PFSK-1 (cell line): Measurements from ENCODE around the gene GLB1L.

ENCODE experiments used
- FOXP2 ChIP-seq: optimal IDR thresholded peaks from 2 replicates; pipeline ENCODE3; 2011; ENCODE audit warnings: borderline replicate concordance, control low read depth, inconsistent platforms; ENCODE audit not compliant: insufficient read depth; ENCODE audit errors: extremely low read length, extremely low read depth
- POLR2AphosphoS5 ChIP-seq: IDR thresholded peaks from 2 replicates; pipeline ENCODE4 v1.6.1; 2012; ENCODE audit warnings: low read depth, mild to moderate bottlenecking, control low read depth, low read length, moderate library complexity
- SIN3A ChIP-seq: IDR thresholded peaks from 2 replicates; pipeline ENCODE4 v1.6.1; 2012; ENCODE audit warnings: mild to moderate bottlenecking, low read length, moderate library complexity, borderline replicate concordance; ENCODE audit not compliant: insufficient read depth
- TAF1 ChIP-seq: IDR thresholded peaks from 2 replicates; pipeline ENCODE4 v1.6.1; 2012; ENCODE audit warnings: low read length, control low read depth, borderline replicate concordance; ENCODE audit not compliant: insufficient read depth
- TF ChIP-seq, protein P1 (sequence below), 2 experiments: IDR thresholded peaks; 2 replicates each; pipeline versions ENCODE4 v1.6.1 to v1.8.0; 2011 to 2012; ENCODE audit warnings: low read depth in 2 of 2, low read length in 2 of 2, control low read depth in 1 of 2, inconsistent platforms in 1 of 2, mild to moderate bottlenecking in 1 of 2, moderate library complexity in 1 of 2; ENCODE audit not compliant: insufficient read depth in 1 of 2

Gene GLB1L

DNA sequence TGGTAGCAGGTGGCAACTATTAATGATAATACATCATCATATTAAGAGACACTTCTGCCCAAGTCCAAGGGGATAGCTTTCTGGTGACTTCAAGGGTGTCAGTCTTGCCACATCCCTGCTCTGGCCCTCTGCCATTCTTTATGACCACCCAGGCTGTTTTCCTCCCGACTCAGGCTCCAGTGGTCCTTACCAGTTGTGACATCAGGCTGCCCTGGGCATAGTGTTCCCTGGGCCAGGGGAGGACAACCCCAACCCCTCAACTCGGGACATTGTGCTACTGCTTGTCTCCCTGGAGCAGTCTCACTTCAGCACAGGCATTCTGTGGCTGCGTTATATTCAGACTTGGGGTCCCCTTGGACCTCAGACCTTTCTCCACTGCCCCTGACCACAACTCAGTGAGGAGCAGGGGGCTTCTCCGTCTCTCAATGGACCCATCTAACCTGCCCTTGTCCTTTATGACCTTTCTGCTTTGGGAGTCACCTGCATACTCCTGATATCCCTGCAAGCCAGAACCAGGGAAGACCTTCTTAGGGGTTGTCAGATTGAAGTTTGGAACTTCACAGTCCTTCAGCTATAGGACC lies 46.8 kb upstream of the GLB1L start:
- no peak for TF ChIP-seq POLR2AphosphoS5
- TF ChIP-seq SIN3A, result no peak
- TF ChIP-seq FOXP2, result no peak
- TF ChIP-seq TAF1, result no peak
- TF ChIP-seq, protein P1, sequence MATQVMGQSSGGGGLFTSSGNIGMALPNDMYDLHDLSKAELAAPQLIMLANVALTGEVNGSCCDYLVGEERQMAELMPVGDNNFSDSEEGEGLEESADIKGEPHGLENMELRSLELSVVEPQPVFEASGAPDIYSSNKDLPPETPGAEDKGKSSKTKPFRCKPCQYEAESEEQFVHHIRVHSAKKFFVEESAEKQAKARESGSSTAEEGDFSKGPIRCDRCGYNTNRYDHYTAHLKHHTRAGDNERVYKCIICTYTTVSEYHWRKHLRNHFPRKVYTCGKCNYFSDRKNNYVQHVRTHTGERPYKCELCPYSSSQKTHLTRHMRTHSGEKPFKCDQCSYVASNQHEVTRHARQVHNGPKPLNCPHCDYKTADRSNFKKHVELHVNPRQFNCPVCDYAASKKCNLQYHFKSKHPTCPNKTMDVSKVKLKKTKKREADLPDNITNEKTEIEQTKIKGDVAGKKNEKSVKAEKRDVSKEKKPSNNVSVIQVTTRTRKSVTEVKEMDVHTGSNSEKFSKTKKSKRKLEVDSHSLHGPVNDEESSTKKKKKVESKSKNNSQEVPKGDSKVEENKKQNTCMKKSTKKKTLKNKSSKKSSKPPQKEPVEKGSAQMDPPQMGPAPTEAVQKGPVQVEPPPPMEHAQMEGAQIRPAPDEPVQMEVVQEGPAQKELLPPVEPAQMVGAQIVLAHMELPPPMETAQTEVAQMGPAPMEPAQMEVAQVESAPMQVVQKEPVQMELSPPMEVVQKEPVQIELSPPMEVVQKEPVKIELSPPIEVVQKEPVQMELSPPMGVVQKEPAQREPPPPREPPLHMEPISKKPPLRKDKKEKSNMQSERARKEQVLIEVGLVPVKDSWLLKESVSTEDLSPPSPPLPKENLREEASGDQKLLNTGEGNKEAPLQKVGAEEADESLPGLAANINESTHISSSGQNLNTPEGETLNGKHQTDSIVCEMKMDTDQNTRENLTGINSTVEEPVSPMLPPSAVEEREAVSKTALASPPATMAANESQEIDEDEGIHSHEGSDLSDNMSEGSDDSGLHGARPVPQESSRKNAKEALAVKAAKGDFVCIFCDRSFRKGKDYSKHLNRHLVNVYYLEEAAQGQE (IDR thresholded peaks at IDR 0.05; ENCODE audit: insufficient read depth in 1 of 2, low read depth in 2 of 2, low read length in 2 of 2), result no peak

DNA sequence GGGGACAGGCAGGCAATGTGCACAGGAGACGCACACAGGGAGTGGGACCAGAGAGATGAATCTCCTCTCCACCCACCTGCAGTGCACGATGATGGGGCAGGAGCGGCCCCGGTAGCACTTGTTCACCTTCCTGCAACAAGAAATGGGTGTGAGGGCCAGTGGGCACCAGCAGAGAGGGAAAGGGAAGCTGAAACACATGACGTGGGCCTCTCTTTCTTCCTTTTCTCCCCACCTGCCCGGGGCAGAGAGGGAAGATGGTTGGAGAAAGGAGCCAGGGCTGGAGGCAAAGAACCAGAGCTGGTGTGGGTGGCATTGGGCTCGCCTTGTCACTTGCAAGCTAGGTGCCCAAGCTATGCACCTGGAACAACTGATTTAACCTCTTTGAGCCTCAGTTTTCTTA lies 46.1 kb upstream of the GLB1L start:
- TF ChIP-seq SIN3A (no peak), FOXP2 (no peak), TAF1 (no peak), POLR2AphosphoS5 (no peak)
- TF ChIP-seq, protein P1 (IDR thresholded peaks at IDR 0.05; ENCODE audit: insufficient read depth in 1 of 2, low read depth in 2 of 2, low read length in 2 of 2), result no peak

DNA sequence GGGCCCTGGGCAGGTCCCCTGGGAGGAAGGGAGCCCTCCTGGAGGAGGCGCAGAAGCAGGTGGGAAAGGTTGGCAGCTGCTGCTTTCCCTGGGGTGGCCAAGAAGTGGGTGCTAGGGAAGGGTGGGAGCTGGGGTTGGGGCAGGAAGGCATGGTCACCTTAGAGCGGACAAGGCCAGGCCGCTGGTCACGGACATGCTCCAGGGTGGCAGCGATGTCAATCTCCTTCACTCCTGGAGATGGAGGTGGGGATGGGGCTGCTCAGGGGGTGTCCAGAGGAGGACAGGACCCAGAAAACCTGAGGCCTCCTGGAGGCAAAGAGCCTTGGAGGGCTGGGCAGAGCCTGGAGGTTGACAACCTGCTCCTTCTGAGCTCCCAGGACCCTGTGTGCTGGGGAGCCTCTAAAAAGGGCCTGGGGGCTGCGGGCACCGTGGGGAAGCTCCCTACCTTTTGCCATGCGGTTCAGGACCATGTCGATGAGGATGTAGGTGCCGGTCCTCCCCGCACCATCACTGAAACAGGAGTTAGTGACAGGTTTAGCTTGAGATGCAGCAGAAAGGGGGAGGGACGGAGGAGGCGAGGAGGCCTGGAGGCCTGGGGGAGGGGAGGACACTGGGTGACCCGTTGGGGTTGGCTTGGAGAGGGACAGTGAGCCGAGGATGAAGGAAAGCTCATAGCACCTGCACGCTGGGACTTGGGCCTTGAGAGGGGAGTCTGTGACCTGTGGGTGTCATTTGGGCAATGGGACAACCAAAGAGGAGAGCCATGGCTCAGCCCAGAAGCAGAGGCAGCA lies 45.3 kb upstream of the GLB1L start:
- TF ChIP-seq, protein P1 (IDR thresholded peaks at IDR 0.05; ENCODE audit: insufficient read depth in 1 of 2, low read depth in 2 of 2, low read length in 2 of 2), result no peak
- TF ChIP-seq POLR2AphosphoS5, result no peak
- no peak for TF ChIP-seq SIN3A
- TF ChIP-seq FOXP2, result no peak
- no peak for TF ChIP-seq TAF1

DNA sequence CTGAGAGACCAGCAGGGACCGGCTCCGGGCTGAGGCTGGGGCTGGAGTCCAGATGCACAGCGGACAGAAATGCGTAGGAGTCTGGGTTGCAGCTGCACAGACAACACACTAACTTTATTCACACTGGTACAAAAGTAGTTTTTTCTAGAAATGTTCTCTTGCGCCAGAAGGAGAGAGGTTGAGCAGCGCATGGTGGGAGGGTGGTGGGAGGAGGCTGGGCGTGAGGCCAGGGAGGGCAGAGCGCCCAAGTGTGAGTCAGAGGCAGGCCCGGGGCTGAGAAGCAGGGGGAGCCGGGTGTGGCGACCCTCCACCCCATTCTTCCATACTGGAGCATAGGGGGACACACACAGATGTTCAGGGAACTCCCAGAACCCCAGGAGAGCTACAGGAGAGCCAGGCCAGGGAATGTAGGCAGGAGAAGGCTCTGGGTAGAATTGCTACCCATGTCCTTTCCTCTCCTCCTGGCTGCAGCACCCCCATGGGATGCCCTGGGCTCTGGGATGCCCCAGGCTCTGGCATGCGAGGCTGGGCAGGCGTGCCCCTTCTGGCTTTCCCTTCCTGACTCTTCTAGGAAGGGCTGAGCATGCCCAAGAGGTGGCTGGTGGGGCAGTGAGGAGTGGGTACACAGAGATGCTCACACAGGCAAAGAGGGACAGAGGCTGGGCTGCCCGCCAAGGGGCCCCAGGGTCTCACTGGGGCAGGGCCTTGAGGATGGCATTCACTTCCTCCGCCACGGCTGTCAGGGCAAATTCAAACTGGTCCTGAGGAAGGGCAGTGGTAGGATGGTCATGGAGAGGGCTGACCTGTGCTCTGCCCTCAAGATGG lies 44.5 kb upstream of the GLB1L start:
- TF ChIP-seq TAF1 (no peak), FOXP2 (peak; percentile 27), SIN3A (no peak), POLR2AphosphoS5 (no peak)

DNA sequence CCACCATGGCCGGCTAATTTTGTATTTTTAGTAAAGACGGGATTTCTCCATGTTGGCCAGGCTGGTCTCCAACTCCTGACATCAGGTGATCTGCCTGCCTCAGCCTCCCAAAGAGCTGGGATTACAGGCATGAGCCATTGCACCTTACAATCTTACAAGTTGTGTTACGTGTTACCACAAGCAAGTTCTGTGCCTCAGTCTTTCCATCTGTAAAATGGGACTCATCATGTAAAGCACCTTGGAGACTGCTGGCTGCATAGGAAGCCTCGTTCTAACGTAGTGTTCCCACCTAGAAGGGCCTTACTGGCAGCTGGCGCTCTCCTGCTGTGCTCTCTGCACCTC lies 43.9 kb upstream of the GLB1L start:
- TF ChIP-seq POLR2AphosphoS5, result no peak
- no peak for TF ChIP-seq TAF1
- TF ChIP-seq SIN3A, result no peak
- no peak for TF ChIP-seq FOXP2
- TF ChIP-seq, protein P1 (IDR thresholded peaks at IDR 0.05; ENCODE audit: insufficient read depth in 1 of 2, low read depth in 2 of 2, low read length in 2 of 2), result no peak
